ENCODE data around the gene PCDH1.

DNA sequence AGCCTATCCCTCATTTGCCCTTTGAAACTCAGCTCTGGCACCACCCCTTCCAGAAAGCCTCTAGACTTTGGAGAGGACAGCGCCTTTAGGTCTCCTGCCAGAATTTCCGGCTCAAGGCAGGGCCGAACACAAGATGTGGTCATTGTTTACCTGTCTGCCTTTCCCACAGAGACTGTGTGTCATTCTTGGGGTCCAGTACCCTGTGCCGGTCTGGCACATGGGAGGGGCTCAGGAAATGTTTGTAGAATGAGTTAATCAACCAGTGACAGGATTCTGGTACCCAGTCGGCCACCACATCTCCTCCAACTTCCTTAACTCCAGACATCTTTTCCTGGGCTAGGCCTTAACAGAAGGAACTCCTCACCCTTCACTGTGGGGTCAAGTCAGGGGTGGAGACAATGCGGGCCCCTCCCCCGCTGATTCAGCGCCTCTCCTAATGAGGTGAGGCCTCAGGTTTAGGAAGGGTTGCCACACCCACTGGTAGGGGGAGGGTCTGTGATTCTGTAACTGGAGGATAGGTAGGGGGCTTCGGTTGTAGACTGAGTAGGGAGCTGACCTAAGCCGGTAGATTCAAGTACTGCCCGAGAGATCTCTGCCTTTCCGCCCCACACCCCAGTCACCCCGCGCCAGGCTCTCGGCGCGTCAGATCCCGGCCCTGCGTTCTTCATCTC lies 29.3 kb downstream of the PCDH1 start:
- TF ChIP-seq, protein P1, sequence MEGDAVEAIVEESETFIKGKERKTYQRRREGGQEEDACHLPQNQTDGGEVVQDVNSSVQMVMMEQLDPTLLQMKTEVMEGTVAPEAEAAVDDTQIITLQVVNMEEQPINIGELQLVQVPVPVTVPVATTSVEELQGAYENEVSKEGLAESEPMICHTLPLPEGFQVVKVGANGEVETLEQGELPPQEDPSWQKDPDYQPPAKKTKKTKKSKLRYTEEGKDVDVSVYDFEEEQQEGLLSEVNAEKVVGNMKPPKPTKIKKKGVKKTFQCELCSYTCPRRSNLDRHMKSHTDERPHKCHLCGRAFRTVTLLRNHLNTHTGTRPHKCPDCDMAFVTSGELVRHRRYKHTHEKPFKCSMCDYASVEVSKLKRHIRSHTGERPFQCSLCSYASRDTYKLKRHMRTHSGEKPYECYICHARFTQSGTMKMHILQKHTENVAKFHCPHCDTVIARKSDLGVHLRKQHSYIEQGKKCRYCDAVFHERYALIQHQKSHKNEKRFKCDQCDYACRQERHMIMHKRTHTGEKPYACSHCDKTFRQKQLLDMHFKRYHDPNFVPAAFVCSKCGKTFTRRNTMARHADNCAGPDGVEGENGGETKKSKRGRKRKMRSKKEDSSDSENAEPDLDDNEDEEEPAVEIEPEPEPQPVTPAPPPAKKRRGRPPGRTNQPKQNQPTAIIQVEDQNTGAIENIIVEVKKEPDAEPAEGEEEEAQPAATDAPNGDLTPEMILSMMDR (IDR thresholded peaks at IDR 0.05; ENCODE audit: insufficient read depth, low read length, poor library complexity, severe bottlenecking) = no peak
- TF ChIP-seq EZH2phosphoT487 (conservative IDR thresholded peaks at IDR 0.05; ENCODE audit: low read length) = no peak
